Right lobe of liver (tissue), 6 donors: ENCODE measurements around the gene COX6B2. TPM values are rescaled to one million over a fixed set of nuclear protein-coding genes. Genes with fewer than 3 reads are reported as not detected.
A peak's percentile ranks its signal among the peaks of the same experiment; 100 is the strongest.

Experiments used
- ATAC-seq, 4 donors: fragments of 200-7000 bp; cut with Tn5 transposase; one replicate each; pipeline ENCODE4 v1.9.1; 2020; ENCODE audit warnings: mild to moderate bottlenecking in 4 of 4, moderate library complexity in 4 of 4
- DNase-seq, 3 donors: peaks; one replicate each; pipeline ENCODE4 v3.0.0-alpha.2; 2020
- H3K27ac ChIP-seq, 3 donors: fragments of 200-600 bp; one replicate each; pipeline ENCODE4 v1.8.0; 2022
- H3K27me3 ChIP-seq, 2 donors: fragments of 200-600 bp; one replicate each; pipeline ENCODE4 v1.8.0; 2022
- H3K36me3 ChIP-seq, 4 donors: fragments of 200-600 bp; sonication (generic) in 1 of 4; one replicate each; pipeline versions ENCODE4 v1.5.1 to v1.8.0; 2017 to 2022; ENCODE audit warnings: control low read depth in 1 of 4
- H3K4me1 ChIP-seq, 4 donors: fragments of 200-600 bp; sonication (generic) in 1 of 4; one replicate each; pipeline versions ENCODE4 v1.5.1 to v1.8.0; 2017 to 2022; ENCODE audit warnings: control low read depth in 1 of 4
- H3K4me3 ChIP-seq, 3 donors: fragments of 200-600 bp; one replicate each; pipeline ENCODE4 v1.8.0; 2022
- H3K9me3 ChIP-seq, 4 donors: fragments of 200-600 bp; sonication (generic) in 1 of 4; one replicate each; pipeline versions ENCODE4 v1.5.1 to v1.8.0; 2017 to 2022; ENCODE audit warnings: control low read depth in 1 of 4
- POLR2A ChIP-seq: fragments of 450-650 bp; IDR thresholded peaks from one replicate; pipeline ENCODE4 v1.6.1; 2017; ENCODE audit warnings: antibody characterized with exemption, mild to moderate bottlenecking
- WGBS: methylation state at CpG from one replicate; pipeline ENCODE4 v1.1.6; 2018; ENCODE audit warnings: low coverage, low lambda C conversion rate; ENCODE audit not compliant: insufficient coverage; ENCODE audit errors: missing lambda C conversion rate; 5-methylcytosine and 5-hydroxymethylcytosine counted together
- intact Hi-C, 2 donors: fragments of 100-400 bp; cut with DNase I; formaldehyde crosslinking; loops; one replicate each; pipeline versions ENCODE4 v1.11.2 to v1.14.1; 2022
- total RNA-seq, 6 experiments: library from RNA; depleted of rRNA in 2 of 6; stranded (reverse); fragments of >200 nt in 2 of 6; fragmentation: NEBNext Ultra II Directional in 3 of 6; extraction: Animal tissue kit (Norgen Biotek cat#: 25700) in 3 of 6; gene quantifications; one replicate each; pipeline versions ENCODE4 v1.1.0 to v1.2.4, GENCODE V29; 2016 to 2023
- TF ChIP-seq, protein P1 (sequence below), 4 donors: fragments of 200-600 bp in 3 of 4; fragments of 450-650 bp in 1 of 4; IDR thresholded peaks; one replicate each; pipeline versions ENCODE4 v1.5.1 to v1.8.0; 2016 to 2022; ENCODE audit warnings: antibody characterized with exemption in 4 of 4, mild to moderate bottlenecking in 2 of 4
- donor health status: DM: no; HTN: yes; CAD: no.
- donor health status: DM: no; HTN: no; CAD: no.
- donor health status: DM: no; HTN: no; CAD: no.
- donor health status: DM: no; HTN: yes; CAD: no.
- donor health status: DM: no; HTN: yes; CAD: no.

The COX6B2 gene
- total RNA-seq, 6 experiments from 2014 or later: not detected

DNA sequence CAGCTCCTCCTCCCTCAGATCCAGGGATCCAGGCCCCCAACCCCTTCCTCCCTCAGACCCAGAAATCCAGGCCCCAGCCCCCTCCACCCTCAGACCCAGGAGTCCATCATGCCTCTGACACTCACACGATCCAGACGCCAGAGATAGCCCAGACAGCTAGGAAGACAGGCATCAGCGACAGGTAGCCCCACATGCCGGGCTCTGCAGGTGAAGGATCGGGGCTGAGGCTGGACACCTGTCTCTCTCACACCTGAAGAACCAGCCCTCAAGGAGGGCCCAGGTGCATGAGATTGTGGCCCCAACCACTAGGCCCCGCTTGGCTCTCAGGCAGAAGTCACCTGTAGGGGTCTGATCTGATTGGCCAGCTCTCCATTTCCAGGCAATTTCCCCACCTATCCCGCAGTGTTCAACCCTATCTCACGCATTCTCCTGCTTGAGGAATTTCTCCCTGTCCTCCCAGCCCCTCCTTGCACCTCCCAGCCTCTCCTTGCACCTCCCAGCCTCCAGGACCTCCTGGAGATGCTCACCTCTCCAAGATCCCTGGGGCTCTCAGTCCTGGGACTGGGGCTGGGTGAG, 33.6 kb downstream of the COX6B2 start:
- Histone ChIP-seq H3K4me3 (no peak overlapping the region), H3K9me3 (no peaks in the 10 kb centered on the region), H3K27ac (no peak overlapping the region), H3K4me1 (no peaks in the 10 kb centered on the region), H3K27me3 (no peaks in the 10 kb centered on the region), H3K36me3 (no peaks in the 10 kb centered on the region)
- intact Hi-C loops: no loop called here
- no peak for TF ChIP-seq POLR2A
- TF ChIP-seq, protein P1, sequence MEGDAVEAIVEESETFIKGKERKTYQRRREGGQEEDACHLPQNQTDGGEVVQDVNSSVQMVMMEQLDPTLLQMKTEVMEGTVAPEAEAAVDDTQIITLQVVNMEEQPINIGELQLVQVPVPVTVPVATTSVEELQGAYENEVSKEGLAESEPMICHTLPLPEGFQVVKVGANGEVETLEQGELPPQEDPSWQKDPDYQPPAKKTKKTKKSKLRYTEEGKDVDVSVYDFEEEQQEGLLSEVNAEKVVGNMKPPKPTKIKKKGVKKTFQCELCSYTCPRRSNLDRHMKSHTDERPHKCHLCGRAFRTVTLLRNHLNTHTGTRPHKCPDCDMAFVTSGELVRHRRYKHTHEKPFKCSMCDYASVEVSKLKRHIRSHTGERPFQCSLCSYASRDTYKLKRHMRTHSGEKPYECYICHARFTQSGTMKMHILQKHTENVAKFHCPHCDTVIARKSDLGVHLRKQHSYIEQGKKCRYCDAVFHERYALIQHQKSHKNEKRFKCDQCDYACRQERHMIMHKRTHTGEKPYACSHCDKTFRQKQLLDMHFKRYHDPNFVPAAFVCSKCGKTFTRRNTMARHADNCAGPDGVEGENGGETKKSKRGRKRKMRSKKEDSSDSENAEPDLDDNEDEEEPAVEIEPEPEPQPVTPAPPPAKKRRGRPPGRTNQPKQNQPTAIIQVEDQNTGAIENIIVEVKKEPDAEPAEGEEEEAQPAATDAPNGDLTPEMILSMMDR (IDR thresholded peaks at IDR 0.05): no peak
- DNase-seq (no peak), ATAC-seq (no peak)
- 86% methylated on average over 4 of the region's 8 CpGs for WGBS

DNA sequence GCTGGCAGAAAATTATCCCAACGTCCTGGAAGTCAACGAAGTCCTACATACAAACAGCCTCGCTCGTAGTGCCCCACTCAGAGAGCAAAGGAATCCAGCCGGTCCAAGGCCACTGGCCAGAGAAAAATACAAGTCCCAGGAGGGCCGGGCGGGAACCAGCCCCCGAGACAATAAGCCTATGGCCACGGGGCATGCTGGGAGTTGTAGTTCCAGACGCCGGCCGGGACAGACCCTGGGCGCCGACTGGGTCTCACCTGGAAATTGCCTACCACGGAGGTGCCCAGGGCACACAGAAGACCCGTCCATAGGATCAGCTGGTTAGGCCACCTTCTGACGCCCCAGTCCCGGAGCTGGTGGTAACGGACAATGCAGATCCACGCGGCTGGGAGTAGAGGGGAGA, 34.7 kb downstream of the COX6B2 start:
- Histone ChIP-seq H3K27me3 (no peaks in the 10 kb centered on the region), H3K4me1 (no peaks in the 10 kb centered on the region), H3K9me3 (no peaks in the 10 kb centered on the region), H3K4me3 (no peak overlapping the region), H3K36me3 (no peaks in the 10 kb centered on the region), H3K27ac (no peak overlapping the region)
- 32% methylated on average over 12 of the region's 21 CpGs for WGBS
- no peak for DNase-seq
- intact Hi-C loops: no loop called here
- no peak for TF ChIP-seq POLR2A
- TF ChIP-seq, protein P1 (IDR thresholded peaks at IDR 0.05): no peak
- ATAC-seq: peak; percentile 22 to 42 (median 31)

DNA sequence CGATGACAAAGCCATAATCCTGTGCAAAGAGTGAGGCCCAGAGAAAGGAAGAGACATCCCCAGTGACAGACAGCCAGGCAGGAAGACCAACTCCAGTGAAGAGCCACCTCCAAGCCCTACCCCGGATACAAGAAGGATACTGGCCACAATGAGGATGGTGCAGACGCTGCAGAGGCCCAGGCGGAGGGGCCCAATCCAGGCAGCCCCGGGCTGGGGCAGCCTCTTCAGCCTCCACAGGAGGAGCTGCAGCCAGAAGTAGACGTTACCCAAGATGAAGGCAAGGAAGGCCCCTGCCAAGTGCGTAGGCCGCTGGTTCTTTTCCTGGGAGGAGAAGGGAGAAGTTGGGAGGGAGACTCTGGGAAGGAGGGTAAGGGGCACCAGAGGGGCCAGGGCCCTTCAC, 37.9 kb downstream of the COX6B2 start:
- H3K4me3 ChIP-seq: no peak overlapping the region
- intact Hi-C loops: no loop called here
- no peaks in the 10 kb centered on the region for H3K4me1 ChIP-seq
- ATAC-seq: no peak
- TF ChIP-seq POLR2A: no peak
- TF ChIP-seq, protein P1 (IDR thresholded peaks at IDR 0.05): no peak
- H3K9me3 ChIP-seq: no peaks in the 10 kb centered on the region
- no peak for DNase-seq
- no peaks in the 10 kb centered on the region for H3K27me3 ChIP-seq
- WGBS: 92% methylated on average over 4 of the region's 8 CpGs
- no peaks in the 10 kb centered on the region for H3K36me3 ChIP-seq
- H3K27ac ChIP-seq: no peak overlapping the region

DNA sequence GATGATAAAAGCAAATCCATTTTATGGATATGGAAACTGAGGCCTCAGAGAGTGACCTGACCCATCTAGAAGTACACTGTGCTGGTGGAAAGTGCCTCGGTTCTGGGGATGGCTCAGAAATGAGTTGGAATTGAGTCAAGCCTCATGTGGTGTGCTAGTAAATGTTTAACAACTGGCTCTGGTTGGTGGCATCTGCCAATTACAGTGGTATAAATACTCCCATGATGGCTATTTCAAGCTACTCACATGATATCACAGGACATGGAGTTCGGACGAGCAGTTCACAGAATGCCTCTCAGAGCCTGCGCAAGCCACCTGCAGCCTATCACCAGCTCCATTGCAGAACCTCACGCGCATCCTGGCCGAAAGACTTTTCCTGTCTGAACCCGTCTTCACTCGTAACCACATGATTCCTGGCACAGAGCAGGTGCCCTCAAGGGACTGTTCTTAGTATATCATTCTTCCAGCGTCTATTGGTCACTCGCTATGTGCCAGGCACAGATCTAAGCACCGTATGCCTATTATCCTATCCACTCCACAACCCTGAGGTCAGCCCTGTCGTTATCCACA, 38.5 kb downstream of the COX6B2 start:
- TF ChIP-seq, protein P1 (IDR thresholded peaks at IDR 0.05): no peak
- no peak for TF ChIP-seq POLR2A
- WGBS: 73% methylated on average over 12 of the region's 13 CpGs
- intact Hi-C loops: no loop called here
- Histone ChIP-seq H3K27me3 (no peaks in the 10 kb centered on the region), H3K4me3 (no peak overlapping the region), H3K9me3 (no peaks in the 10 kb centered on the region), H3K27ac (no peak overlapping the region), H3K4me1 (no peaks in the 10 kb centered on the region), H3K36me3 (no peaks in the 10 kb centered on the region)
- ATAC-seq (no peak), DNase-seq (no peak)
